Fibroblast of peridontal ligament (primary cell): Measurements from ENCODE around the gene TIMM17B.

ENCODE experiments used
- DNase-seq: peaks from one replicate; pipeline ENCODE4 v3.0.0-alpha.2; 2010; ENCODE audit errors: extremely low read depth

Gene TIMM17B

DNA sequence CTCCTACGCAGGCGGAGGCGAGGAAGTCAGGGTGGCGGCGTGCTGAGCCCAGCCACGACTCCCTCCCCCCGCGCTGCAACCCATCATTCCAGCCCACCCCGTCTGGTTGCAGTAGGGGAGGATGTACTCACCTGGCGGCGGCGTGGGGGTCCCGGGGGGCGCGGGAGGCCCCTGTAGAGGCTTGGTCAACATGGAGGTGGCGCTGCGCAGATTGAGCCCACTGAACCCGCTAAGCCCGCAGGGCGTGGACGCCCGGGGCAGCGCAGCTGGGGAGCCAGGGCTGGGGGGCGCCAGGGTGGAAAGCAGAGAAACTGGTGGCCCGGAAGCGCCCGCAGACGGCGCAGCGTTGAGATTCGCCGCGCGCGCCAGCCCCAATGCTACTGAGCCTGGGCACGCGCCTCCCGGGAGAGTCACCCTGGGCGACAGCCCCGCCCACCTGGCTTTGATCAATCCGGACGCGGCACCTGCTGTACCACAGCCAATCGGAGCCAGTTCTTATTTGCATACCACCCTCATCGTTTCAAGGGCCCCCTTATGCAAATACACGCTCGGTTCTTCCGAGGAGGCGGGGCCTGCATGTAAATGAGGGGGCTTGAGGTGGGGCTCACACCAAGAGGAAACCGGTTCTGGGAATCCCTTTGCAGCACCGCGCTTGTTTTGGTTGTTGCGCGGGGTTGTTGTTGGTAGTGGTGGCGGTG is 21.2 kb upstream of the TIMM17B start, which contains the start of gene PIM2:
TSS of gene PIM2 (minus strand) at position 382 of the 698 bp plus-strand sequence. CDS start at position 192, 190 bp downstream.
- peak; percentile 25 for DNase-seq

DNA sequence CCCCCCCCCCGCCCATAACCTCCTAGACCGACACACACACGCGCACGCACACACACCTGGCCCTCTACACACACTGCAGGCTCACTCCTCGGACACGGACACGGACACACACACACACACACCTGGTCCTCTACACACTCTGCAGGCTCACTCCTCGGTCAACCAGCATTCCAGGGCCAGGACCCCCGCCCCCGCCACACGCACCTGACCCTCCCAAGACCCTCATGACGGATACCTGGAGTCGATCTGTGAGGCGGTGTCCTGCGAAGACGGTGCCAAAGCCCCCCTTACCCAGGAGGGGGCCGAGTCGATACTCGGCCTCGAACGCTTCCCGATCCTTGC is 20.7 kb upstream of the TIMM17B start:
- no peak for DNase-seq

DNA sequence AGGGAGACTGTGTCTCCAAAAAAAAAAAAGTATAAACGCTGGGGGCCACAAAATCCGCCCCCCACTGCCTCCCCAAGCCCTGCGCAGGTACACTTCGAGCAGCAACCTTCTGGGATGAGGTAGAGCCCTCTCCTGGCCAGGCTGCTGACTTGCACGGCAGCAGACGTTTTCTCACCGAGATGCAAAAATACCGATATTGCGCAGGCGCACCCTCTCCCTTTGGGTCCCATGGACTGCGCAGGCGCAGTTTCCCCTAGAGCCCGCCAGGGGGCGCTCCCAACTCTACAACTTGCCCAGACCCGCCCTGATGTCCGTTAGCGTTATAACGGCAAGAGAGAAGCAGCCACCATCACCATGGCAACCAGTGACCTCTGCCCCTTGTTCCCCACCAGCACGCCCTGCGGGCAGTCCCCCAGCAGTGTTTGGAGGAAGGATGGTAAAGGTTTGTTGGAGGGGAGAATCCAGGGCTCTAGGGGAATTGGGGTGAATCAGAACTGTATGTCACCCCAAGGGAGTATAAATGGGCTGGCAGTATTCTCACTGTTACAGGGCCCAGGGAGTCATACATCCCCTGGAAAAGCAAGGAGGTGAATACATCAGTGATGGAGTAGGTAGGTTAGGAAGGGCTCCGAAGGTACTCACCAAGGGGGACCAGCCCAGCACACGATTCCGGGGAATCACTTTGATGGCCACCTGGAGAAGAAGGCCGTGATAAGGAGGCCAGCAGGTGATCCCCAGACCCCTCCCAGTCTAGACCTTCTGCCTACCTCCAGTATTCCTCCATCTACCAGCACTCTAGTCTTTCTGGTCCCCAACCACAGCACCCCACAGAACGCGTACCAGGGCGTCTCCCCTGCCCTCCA is 19.8 kb upstream of the TIMM17B start:
- DNase-seq = peak; percentile 85

DNA sequence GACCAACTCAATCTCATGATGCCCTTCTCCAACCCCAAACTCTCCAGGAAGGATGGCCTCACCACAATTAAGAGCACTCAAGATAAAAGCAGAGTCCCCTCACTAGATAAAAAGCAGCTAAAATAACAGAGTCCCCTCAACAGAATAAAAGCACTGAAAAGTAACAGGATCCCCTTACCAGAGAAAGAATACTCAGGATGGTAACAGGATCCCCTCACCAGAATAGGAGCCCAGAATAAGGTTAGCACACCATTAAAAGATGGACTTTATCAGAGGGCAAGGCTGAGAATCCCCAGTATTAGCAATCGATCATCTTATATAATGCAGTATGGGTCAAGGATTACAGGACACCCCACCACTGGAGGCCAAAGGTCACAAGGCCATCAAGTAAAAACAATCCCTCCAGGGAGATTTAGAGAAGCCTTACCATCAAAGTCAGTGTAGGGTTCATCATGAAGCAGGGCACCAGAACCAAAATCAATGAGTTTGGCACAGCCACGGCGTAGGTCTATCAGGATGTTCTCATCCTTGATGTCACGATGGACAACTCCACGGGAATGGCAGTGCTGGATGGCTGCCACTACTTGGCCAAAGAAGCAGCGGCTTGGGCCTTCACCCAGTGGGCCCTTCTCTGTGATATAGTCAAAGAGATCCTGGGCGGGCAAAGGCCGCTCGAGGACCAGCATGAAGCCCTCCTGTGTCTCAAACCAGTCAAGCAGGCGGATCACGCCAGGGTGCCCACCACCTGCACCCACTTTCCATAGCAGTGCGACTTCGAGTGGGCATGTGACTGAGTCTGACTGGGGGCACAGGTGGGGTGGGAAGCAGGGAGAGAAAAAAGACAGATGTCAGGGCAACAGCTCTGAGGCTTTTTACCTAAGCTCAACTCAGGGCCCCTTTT is 17.3 kb upstream of the TIMM17B start:
- DNase-seq = no peak

DNA sequence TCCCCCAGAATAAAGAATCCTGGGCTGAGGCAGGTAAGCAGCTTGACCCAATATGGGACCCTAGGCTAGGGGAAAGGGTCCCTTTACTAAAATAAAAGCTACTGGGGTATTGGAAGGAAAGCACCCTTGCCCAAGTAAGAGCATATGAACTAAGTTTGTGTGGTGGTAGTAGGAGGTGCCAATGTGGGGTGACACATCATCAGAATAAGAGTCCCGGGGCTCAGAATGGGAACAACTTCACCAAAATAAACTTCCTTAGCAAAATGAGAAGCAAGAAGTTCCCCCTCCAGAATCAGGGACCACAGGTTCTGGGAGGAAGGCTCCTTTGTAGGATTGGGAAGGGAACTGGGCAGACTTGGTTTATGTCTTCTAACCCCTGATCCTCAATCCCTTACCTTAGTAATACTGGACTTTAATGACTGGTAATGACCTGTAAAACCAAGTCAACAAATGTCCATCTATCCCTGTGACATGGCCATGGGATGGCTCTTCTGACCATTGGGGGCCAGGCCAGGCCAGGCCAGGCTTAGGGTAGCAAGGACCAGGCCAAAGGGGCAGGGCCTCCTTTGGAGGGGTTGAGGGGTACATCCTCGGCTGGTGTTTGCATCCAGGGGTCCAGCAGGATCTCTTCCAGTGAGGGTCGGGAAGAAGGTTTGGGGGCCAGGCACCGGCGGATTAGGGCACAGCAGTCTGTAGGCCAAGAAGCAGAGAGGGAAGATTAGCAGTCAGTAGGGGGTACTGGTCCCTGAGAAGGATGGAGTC is 16.2 kb upstream of the TIMM17B start:
- no peak for DNase-seq

DNA sequence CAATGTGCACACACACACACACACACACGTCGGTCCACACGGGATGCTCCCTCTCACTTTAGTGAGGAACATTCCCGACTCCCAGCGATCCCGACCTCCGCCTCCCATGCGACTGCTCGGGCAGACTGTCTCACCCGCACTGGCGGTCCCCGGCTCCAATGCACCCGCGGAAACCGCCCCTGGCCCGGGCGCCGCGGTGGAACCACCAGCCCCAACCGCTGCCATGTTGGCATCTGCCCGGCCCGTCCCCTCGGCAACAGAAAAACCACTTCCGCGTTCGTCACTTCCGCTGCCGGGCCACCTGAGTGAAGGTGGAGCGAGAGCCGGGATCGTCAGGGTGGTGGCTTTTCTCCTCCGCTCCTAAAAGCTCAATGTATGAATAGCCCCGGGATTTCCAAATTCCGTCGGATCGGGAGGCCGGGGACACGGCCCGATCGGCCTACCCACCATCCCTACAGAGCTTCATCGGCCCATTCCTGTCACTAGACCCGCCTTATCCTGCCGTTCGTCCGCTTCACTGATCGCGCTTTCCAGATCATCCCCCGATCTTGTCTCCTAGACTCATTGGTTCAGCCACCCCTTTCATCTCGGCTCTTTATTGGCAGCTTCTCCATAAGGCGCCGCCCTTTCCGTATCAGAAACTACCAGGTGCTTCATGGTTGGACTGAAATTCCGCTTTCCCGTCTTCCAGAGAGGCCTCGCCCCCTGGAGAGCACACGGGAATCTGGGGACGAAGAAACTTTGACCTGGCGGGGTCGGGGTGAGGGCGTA is 14.0 kb upstream of the TIMM17B start, which contains the start of gene SLC35A2:
TSS of gene SLC35A2 (minus strand) at position 235 of the 771 bp plus-strand sequence. CDS start at position 225, 10 bp downstream.
- DNase-seq = peak; percentile 58

DNA sequence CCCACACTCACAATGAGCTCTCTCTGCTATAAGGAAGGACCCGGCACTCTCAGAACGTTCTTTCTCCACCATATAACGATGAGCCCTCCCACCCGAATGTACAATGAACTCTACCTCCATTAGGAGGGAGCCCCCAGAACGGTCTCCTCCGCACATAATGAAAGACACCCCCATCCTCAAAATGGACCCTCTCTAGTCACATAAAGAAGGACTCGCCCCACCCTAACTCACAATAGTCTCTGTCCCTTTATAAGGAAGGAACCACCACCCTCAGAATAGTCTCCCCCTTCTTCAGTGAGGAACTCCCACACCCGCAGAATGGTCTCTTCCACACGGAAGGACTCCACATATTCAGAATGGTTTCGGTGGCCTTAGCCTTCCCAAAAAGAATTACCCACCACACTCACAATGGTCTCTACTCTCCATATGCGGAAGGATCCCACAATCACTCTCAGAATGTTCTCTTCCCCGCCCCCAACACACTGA is 13.4 kb upstream of the TIMM17B start:
- DNase-seq = peak; percentile 42

DNA sequence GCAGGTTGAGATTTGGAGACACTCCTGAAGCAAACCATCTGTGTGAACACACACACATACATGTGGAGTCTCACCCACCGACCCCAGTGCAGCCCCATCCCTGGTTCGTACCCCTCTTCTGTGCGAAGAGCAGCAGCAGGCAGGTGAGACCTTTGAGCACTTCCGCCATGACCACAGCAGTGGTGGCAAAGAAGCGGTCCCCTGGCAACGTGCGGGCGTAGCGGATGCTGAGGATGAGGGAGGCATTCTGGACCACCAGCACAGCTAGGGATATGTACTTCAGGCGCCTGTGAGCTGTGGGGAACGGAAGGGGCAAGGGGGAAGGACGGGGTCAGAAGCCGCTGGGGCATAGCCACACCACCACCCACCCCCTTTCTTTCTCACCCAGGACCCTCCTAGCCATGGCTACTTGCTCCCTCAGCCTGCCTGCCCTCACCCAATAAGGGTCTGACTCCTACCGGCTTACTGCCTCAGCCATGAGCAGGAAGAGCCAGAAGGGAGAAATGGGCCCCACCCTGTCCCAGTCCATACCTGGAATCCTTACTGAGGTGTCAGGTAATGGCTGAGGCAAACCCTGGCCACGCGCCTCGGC is 12.2 kb upstream of the TIMM17B start:
- no peak for DNase-seq

DNA sequence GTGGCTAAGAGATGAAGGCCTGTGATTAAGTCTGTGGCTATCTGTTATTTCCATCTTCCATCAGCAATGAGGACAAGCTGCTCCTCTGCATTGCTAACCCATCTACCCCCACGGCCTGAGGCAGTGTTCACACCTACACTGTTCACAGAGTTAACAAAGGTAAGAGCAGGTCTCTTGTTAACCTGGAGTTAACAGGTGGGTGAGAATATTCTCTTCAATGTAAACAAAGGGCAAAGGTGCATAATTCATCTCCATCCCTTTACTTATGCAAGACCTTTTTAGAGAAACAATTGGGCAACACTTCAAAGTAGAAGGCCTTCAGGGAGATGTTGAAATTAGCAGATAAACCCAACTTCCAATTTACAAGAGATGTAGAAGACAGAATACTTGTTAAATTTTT is 11.0 kb upstream of the TIMM17B start:
- no peak for DNase-seq

DNA sequence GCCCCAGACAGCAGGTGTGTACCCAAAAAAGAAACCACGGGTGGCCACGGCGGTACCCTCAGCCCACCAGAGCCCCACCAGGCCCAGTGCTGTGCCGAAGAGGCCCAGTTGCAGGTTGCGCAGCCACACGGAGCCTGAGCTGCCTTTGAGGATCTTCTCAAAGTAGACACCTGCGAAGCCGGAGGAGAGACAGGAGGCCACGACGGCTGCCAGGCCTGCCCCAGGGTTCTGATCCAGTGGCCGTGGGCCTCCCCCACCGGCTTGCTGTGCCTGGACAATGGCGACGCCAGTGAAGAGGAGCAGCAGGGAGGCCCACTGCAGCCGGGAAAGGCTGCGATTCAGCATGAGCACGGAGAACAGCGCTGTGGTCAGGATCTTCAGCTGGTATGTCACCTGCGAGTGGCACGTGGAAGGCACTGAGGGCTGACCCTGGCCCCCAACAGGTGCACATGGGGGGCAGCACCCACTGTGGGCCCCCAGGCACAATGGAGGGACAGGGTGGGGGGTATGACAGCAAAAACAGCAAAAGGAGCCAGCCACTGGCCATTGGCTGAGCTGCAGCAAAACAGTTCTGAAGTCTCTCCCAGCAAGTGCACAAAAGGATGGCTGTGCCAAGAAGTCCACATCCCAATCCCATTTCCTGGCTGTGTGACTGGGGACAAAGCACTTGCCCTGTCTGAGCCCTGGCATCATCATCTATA is 7.7 kb upstream of the TIMM17B start:
- DNase-seq = no peak

DNA sequence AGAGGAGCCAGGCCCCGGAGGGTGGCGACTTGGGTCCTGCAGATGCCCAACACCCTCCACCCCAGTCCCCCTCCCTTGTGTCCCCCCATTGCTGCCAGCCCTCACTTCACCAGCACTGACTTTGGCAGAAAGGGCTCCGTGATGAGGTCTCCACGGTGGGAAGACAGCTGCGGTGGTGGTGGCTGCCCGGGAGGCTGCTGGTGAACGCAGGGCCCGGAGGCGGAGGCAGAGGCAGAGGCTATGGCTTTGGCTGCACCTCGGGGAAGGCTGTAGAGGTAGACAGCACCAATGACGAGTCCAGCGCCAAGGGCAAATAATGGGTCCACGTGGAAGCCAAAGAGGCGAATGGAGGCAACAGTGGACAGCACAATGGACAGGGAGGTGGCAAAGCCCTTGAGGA is 7.1 kb upstream of the TIMM17B start:
- no peak for DNase-seq

DNA sequence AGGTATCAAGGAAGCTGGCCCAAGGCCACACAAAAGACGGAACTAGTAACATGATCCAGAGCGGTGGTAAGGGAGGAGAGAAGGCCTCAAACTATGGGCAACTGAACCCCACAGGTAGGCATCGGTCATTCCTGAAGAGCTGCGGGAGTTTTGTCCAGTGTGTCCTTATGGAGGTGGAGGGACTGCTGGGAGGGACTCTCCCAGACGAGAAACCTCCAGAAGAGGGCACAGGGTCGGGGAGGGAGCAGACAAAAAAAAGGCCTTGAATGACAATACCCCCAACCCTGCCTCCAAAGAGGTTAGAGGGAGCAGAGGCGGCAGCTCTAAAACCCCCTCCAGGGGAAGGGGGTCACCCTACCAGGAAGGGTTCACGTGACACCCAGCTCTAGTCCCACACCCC is 6.6 kb upstream of the TIMM17B start:
- no peak for DNase-seq

DNA sequence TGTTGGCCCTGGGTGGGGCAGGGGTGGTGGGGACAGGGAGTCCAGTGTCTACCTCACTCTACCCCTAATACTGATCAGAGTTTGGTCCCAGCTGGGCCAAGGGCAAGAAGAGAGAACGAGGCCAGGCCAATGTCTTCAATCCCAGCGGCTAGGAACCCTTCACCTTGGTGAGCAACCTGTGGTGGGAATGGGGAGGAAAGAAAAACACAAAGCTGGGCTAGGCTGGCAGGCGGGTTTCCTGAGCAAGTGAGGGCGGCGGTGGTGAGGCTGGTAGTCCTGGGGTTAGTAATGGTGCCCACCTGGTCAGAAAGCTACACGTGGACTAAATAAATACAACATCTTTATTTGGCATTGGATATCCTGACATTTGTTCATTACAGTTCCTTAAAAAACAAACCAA is 5.7 kb upstream of the TIMM17B start:
- no peak for DNase-seq

DNA sequence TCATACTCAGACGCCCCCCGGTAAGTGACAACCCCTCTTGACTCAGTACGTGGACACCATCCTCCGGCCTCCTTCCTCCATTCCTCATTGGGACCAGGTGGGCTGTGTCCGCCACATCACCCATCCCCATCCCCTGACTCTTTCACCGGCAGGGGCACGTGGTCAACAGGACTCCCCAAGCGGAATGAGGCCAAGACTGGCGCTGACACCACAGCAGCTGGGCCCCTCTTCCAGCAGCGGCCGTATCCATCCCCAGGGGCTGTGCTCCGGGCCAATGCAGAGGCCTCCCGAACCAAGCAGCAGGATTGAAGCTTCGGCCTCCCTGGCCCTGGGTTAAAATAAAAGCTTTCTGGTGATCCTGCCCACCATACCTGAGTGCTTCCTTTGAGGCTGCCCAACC is 5.2 kb upstream of the TIMM17B start:
- DNase-seq = no peak

DNA sequence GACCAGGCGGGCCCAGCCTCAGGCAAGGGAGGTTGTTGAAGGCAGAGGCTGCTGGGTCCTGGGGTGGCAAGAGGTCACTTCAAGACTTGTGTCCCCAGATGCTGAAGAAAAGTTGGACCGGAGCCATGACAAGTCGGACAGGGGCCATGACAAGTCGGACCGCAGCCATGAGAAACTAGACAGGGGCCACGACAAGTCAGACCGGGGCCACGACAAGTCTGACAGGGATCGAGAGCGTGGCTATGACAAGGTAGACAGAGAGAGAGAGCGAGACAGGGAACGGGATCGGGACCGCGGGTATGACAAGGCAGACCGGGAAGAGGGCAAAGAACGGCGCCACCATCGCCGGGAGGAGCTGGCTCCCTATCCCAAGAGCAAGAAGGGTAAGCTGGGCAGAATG is 4.6 kb upstream of the TIMM17B start:
- no peak for DNase-seq

DNA sequence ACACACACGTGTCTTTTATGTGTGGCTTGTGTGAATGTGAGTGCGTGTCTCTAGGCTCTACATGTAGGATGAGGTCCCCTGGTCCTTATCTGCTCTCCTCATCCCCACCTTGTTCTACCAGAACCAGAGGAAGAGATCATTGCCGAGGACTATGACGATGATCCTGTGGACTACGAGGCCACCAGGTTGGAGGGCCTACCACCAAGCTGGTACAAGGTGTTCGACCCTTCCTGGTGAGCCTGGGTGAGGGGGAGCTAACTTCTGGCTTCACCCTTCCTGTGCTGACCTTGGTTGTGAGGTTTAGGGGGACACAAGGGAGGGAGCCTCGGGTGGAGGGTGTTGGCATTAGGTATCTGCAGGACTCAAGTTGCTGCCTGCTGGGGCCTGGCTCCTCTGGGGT is 3.5 kb upstream of the TIMM17B start:
- no peak for DNase-seq

DNA sequence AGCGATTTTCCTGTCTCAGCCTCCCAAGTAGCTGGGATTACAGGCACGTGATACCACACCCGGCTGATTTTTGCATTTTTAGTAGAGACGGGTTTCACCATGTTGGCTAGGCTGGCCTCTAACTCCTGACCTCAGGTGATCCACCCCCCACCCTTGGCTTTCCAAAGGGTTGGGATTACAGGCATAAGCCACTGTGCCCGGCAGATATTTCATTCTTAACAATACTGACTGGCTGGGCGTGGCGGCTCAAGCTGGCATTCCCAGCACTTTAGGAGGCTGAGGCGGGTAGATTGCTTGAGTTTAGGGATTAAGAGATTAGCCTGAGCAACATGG is 1.5 kb upstream of the TIMM17B start:
- no peak for DNase-seq

DNA sequence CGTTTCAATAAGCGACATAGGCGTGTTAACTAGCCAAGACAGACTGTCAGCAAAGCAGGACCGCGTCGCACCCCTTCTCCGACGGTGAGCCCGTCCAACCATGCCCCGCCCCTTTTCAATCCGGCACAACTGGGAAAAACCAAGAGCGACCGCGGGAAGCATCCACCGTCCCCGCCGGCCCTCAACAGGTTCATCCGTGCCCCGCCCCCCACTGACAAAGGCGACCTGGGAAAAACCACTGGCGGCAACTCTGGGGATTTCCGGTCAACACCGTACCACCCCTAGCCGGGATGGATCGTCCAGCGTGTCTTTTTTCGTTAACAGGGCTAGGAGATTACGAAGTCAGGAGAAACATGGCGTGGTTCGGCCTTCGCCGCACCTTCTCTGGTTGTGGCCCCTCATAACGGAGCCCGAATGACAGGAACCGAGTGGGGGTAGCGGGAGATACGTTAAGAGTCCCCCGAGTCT is 377 bp downstream of the TIMM17B start:
- DNase-seq = peak; percentile 53

DNA sequence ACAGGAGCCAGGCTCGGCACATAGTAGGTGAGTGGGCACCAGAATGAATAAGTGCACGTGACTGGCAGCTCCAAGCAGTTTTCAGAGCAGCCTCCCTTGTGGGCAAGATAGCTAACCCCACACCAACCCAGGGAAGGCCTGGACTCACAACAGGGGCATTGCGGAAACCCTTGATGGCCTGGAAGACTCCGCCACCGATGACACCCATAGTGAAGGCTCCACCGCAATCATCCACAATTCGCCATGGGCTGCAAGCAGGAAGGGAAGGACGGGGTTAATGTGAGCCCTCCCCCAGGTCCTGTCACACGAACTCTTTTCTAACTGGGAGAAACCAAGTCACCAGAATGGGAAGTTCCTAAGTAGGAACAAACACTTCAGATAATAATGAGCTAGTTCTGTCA is 957 bp downstream of the TIMM17B start:
- DNase-seq = peak; percentile 37
